ENCODE results near the gene SH3TC1. TPM values are rescaled to one million over a fixed set of nuclear protein-coding genes. Genes with fewer than 3 reads are reported as not detected.

The SH3TC1 gene
- total RNA-seq, 2 experiments from 2014 or later = 5.9 to 6.0 TPM

GRCh38 chr4:8177552-8177951, 21.5 kb upstream of the SH3TC1 start:
- CTCF ChIA-PET = interaction anchor here (1.1 to 1.7 kb wide), 10 partner anchors 10 to 238 kb away, joined by 3 to 7 read pairs (median 4); partner anchors contain the start of gene SH3TC1
- POLR2A ChIA-PET = no interaction called here

- ChIA-PET POLR2A (no interaction called here), CTCF (interaction anchor here (1.2 kb wide), 1 partner anchor 10 kb away, joined by 3 read pairs; no protein-coding TSS in a partner anchor)
Observed at GRCh38 chr4:8177956-8178355, 21.1 kb upstream of the SH3TC1 start.

DNA sequence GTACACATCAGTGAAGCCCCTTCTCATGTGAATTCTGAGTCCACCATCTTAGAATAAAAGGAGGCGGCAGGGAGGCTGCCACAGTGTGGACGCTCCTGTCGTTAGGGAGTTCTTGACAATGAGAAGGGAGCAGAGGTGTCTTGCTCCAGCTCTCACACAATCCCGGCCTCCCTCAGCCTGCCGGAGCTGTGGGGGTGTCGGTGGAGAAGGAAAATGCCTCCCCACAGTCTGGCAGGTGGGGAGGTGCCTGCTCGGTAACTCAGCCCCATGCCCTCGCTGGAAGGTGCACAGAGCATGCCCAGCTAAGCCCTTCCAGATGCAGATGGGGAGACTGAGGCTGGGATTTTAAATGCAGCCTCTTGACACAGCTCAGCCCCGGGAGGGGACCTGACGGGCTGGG, 20.0 kb upstream of the SH3TC1 start:
- CTCF ChIA-PET = interaction anchor here (0.9 kb wide), 1 partner anchor 63 kb away, joined by 3 read pairs; no protein-coding TSS in a partner anchor

DNA sequence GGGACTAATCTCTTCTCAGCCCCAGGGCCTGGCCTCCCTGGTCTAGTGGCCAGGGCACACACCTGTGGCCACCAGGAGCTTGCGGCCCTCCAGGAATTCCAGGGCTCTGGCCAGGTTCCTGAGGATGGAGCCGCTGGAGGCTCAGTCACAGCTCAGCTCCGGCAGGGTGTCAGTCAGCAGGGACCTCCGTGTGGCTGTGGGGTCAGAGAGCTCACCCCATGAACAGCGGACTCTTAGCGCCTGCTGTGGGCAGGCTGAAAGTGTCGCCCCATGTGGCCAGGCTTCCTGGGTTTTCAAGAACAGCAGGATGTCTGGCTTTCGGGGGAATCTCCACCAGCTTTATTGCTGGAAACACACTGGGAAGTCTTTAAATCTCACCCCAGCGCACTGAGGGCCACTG, 19.3 kb upstream of the SH3TC1 start:
- ChIA-PET POLR2A (no interaction called here), CTCF (no interaction called here)

More for the DNA sequence above, 20.0 kb upstream of the SH3TC1 start:
- POLR2A ChIA-PET = no interaction called here

- CTCF ChIA-PET = no interaction called here
- POLR2A ChIA-PET = no interaction called here
Observed at GRCh38 chr4:8180310-8181093, 18.6 kb upstream of the SH3TC1 start.

DNA sequence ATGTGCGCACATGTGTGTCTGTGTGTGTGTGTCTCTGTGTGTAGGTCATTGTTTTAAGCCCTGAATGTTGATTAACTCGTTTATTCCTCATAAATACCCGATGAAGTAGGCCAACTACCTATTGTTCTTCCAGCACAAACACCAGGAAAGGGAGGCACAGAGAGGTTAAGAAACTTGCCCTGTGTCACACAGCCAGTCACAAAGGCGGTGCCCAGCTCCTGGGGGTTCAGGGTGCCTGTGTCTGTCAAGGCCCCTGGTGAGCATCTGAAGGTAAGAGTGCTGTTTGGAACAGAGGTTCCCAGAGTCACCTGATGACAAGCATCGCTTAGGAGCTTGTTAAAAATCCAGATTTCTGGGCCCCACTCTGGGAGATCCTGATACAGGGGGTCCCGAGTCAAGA, 18.0 kb upstream of the SH3TC1 start:
- CTCF ChIA-PET = no interaction called here
- POLR2A ChIA-PET = no interaction called here

DNA sequence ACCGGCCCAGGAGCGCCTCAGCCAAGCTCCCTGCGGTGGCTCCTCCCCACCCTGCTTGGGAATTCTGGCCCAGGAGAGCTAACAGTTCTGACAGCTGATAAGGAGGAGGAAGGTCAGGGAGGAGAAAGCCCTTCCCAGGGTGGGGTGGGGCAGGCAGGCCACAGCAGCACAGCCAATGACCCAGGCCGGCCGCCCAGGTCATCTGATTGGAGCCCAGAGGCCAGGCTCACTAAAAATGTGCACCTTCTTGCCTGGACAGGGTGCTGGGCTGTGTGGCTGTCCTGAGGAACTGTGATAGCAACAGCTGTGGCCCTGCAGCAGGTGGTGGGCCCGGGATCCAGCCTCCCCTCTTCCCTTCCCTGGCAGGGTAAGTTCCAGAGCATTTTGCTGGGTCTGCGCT, 17.2 kb upstream of the SH3TC1 start:
- CTCF ChIA-PET = no interaction called here
- POLR2A ChIA-PET = no interaction called here

DNA sequence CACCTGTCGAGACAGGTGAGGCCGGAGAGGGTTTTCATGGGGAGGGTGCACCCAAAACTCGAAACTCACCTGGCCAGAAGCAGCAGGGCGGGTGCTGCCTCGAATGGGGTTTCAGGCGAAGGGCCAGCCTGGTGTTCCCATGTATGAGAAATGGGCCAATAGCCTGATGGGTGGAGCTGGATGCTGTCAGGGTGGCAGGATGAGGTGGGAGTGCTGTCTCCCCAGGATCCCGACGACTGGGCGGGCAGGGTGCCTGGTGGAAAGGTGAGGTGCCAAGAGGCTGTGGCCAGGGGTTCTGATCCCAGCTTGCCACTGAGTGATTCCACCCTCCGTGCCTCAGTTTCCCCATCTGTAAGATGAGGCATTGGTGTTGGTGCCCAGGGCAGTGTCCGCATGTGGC, 16.8 kb upstream of the SH3TC1 start:
- ChIA-PET POLR2A (no interaction called here), CTCF (no interaction called here)

DNA sequence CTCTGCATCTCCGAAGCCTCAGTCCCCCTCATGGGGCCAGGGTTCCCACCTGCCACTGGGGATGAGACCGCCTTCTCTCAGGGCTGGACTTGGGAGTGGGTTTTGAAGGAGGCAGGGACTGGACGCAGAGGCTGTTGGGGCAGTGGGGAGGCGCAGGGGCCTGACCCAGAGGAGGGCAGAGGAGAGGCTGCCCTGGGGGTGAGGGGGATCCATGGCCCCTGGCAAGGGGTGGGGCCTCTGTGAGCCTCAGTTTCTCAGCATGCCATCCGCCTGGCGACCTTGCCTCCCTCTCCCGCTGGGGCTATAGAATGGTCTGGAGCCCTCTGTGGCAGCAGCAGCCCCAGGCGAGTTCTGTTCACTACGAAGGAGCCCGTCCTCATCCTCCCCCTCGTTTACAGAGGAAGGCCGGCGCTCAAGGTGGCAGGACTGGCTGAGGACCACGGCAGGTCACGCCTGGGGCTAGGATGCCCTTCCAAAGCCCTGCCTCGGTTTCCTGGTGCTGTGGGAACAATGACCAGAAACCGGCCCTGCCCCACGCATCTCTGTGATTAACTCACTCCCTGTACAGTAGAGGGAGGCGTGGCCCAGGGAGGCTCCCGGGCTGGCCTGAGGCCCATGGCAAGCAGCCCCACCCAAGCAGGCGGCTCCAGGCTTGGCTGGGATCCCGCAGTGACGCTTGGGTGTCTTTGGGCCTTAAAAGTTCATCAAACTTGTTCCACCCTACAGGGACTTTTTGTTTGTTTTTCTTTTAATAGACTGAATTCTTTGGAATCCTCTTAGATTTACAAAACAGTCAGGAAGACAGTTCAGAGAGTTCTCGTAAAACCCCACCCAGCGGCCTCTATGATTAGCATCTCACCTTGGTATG, 16.0 kb upstream of the SH3TC1 start:
- ChIA-PET POLR2A (no interaction called here), CTCF (no interaction called here)

DNA sequence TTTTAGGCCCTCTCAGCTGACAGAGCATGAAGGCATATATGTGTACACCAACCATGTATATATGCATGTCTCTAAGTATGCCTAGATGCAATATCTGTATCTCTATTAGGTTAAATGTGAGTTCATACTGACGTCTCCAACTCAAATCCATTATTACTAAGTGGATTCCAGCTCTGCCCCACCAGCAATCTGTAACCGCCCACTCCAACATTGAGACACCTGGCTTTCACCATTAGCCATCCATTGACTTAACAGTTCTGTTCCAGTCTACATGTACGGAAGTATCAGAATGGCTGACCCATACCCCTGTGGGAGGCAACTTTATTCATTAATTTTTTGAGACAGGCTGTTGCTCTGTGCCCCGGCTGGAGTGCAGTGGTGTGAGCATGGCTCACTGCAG, 15.0 kb upstream of the SH3TC1 start:
- ChIA-PET POLR2A (no interaction called here), CTCF (no interaction called here)

DNA sequence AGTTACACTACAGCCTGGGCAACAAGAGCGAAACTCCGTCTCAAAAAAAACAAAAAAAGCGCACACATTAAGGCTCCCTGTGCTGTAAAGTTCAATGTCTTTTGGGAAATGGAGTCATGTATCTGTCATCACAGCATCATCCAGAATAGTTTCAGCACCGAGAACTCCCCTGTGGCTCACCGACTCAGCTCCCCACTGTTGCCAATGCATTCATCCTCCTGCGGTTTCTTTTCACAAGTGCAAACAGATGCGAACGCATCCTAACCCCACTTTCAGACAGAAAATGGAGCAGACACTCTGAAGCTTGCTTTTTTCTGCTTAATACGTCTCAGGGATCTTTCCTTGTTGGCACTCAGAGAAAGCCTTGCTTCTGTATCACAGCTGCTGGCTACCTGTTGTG, 13.8 kb upstream of the SH3TC1 start:
- ChIA-PET POLR2A (no interaction called here), CTCF (interaction anchor here (0.8 kb wide), 1 partner anchor 9 kb away, joined by 3 read pairs; no protein-coding TSS in a partner anchor)

DNA sequence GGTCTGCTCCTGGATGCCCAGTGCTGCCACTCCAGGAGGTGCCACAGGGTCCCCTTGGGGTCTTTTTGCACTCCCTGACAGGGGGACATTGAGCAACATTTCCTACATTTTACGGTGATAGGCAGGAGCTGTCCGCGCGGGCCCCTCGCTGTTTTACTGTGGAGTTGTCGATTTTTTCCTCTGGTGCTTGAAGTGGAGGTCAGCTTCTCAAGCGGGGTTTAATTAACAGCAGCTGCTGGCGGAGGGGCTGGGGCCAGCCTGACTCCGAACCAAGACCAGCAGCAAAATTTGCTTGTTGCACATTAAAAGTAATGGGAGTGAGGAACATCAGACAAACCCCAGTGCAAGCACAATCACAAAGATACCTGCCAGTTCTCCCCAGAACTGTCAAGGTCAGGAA, 13.2 kb upstream of the SH3TC1 start:
- ChIA-PET POLR2A (no interaction called here), CTCF (interaction anchor here (0.6 kb wide), 1 partner anchor 111 kb away, joined by 3 read pairs; no protein-coding TSS in a partner anchor)

GRCh38 chr4:8188085-8188484, 11.0 kb upstream of the SH3TC1 start:
- CTCF ChIA-PET = no interaction called here
- POLR2A ChIA-PET = no interaction called here

- ChIA-PET CTCF (no interaction called here), POLR2A (no interaction called here)
Observed at GRCh38 chr4:8188743-8189550, 10.1 kb upstream of the SH3TC1 start.

DNA sequence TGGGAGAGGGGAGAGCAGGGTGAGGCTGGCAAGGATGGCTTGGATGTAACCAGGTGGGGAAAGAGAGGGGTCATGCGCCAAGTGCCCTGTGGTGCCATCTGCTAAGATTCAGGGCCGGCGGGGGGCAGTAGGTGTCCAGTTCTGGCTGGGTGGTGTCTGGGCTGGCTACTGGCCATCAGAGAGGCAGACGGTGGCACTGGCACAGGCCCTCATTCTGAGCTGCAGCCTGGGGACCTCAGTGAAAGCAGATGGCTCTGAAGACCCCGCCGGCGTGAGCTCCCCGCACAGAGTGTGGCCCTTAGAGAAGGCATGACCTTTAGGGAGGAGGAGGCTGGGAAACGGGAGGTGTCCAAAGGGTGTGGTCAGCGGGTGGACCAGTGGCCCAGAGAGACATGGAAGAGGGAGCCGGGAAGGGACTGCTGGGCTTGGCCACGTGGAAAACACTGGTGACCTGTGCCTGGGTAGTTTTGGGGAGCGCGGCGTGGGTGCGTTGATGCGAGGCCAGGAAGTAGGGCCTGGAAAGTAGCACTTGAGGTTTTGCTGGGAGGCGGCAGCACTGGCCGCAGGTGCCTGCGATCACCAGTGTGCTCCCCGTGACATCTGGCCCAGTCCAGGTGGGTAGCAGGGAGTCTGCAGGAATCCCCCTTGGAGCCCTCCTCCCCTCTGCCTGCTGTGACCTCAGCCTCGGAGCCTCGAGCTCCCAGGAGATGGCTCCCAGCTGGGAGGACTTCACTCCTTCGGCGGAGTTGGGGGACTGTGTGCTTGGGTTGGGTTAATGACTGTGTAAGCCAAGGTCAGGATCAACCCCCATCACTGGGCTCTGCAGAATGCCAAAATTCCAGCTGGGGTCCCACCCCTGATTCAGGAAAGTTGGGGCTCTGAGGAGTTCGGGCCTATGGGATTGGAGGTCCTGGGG, 9.3 kb upstream of the SH3TC1 start:
- POLR2A ChIA-PET = no interaction called here
- CTCF ChIA-PET = no interaction called here

- POLR2A ChIA-PET = no interaction called here
- CTCF ChIA-PET = no interaction called here
Observed at GRCh38 chr4:8191136-8191747, 7.8 kb upstream of the SH3TC1 start.

- ChIA-PET CTCF (interaction anchor here (2.0 kb wide), 1 partner anchor 16 kb away, joined by 7 read pairs; no protein-coding TSS in a partner anchor), POLR2A (no interaction called here)
Observed at GRCh38 chr4:8192748-8193738, 6.0 kb upstream of the SH3TC1 start.
